Bronchial epithelial cell (primary cell): Measurements from ENCODE around the gene ARHGAP4. TPM values are rescaled to one million over a fixed set of nuclear protein-coding genes. Genes with fewer than 3 reads are reported as not detected.

Experiments
- DNase-seq: peaks from one replicate; pipeline ENCODE4 v3.0.0-alpha.2; 2010; ENCODE audit warnings: low read depth
- FAIRE-seq: peaks from 2 replicates; lab custom pipeline; 2011; peaks lifted over from hg19 to GRCh38; lab: Jason Lieb, UNC
- H3K27me3 ChIP-seq: 2 replicates; pipeline ENCODE4 v1.5.1; 2011; ENCODE audit warnings: low read length; ENCODE audit not compliant: control insufficient read depth, insufficient read depth
- H3K36me3 ChIP-seq: 2 replicates; pipeline ENCODE4 v1.5.1; 2011; ENCODE audit warnings: low read length; ENCODE audit not compliant: control insufficient read depth, insufficient read depth
- H3K4me3 ChIP-seq: 2 replicates; pipeline ENCODE4 v1.5.1; 2011; ENCODE audit warnings: mild to moderate bottlenecking, low read depth, low read length, control low read depth
- total RNA-seq: library from RNA; depleted of rRNA; stranded (reverse); fragments of >200 nt; gene quantifications from 2 replicates; pipeline ENCODE4 v1.2.1, GENCODE V29; 2014
- TF ChIP-seq, protein P1 (sequence below): IDR thresholded peaks from 2 replicates; pipeline ENCODE4 v1.5.1; 2011; ENCODE audit warnings: mild to moderate bottlenecking, moderate library complexity, low read length, control low read depth, inconsistent platforms; ENCODE audit not compliant: insufficient read depth, severe bottlenecking

ARHGAP4 gene
- total RNA-seq, 1 donor from 2014 or later = 0.79 TPM

DNA sequence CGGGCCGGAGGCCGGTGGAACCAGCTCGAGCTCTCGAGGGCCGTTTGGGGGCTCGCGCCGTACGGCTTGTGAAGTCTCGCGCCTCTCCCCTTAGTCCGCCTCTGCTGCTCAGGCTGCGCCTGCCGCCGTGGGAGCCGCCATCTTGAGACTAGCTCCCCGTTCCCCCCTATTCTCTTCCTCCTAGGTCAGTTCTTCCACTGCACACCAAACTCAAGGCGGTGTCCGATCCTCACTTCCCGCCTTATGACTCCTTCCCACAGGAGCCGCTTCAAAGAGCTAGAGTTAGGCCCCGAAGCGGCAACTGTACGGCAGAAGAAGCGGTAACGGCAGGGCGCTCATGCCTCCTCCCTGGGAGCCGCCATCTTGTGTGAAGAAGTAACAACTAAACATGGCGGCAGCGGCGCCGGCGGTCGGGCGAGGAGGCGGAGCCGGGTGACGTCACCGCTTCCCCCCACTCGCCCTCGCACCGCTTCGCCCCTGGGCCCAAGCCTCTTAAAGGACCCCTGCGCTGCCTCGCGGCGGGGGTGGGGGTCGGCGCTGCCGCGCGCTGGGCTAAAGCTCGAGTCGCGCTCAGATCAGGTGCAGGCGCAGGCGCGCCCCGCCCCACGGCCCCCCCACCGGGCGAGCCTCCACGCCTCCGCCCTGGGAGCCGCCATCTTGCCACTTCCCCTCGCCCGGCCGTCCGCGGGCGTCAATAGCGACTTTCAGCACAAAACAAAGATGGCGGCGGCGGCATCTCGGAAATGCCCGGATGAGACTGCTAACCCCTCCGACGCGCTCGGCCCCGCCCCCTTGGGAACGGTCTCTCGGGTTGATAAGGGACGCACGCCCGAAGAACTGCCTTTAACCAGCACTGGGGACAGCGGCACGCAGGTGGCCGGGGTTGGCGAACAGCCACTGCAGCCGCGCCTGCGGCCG, 45.6 kb upstream of the ARHGAP4 start, which contains the start of gene HCFC1:
Gene HCFC1, minus strand, starts transcription at position 369 of the 918 bp plus-strand sequence. CDS start 978 bp downstream, outside the sequence.
- FAIRE-seq (no peak), DNase-seq (peak; percentile 57)
- TF ChIP-seq, protein P1, sequence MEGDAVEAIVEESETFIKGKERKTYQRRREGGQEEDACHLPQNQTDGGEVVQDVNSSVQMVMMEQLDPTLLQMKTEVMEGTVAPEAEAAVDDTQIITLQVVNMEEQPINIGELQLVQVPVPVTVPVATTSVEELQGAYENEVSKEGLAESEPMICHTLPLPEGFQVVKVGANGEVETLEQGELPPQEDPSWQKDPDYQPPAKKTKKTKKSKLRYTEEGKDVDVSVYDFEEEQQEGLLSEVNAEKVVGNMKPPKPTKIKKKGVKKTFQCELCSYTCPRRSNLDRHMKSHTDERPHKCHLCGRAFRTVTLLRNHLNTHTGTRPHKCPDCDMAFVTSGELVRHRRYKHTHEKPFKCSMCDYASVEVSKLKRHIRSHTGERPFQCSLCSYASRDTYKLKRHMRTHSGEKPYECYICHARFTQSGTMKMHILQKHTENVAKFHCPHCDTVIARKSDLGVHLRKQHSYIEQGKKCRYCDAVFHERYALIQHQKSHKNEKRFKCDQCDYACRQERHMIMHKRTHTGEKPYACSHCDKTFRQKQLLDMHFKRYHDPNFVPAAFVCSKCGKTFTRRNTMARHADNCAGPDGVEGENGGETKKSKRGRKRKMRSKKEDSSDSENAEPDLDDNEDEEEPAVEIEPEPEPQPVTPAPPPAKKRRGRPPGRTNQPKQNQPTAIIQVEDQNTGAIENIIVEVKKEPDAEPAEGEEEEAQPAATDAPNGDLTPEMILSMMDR = no peak
- Histone ChIP-seq H3K36me3 (peaks cover 2% of the 10 kb centered on the region), H3K27me3 (no peaks in the 10 kb centered on the region), H3K4me3 (peak within 1 kb of the TSS; percentile 80)

DNA sequence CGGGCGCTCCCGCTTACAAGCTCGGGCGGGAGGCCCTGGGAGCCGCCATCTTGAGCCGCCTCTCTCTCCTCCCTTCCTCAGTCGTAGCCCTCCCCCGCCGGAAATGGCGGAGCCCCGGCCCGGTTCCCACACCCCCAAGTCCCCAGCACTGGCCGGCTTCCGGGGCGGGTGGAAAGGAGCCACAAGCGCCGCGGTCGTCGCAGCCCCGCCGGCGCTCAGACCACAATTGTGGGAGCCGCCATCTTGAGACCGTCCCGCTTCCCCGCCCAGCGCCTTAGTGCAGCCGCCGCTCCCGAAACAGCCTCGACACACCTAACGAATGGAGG, 45.0 kb upstream of the ARHGAP4 start:
- no peaks in the 10 kb centered on the region for H3K27me3 ChIP-seq
- DNase-seq (peak; percentile 64), FAIRE-seq (no peak)

DNA sequence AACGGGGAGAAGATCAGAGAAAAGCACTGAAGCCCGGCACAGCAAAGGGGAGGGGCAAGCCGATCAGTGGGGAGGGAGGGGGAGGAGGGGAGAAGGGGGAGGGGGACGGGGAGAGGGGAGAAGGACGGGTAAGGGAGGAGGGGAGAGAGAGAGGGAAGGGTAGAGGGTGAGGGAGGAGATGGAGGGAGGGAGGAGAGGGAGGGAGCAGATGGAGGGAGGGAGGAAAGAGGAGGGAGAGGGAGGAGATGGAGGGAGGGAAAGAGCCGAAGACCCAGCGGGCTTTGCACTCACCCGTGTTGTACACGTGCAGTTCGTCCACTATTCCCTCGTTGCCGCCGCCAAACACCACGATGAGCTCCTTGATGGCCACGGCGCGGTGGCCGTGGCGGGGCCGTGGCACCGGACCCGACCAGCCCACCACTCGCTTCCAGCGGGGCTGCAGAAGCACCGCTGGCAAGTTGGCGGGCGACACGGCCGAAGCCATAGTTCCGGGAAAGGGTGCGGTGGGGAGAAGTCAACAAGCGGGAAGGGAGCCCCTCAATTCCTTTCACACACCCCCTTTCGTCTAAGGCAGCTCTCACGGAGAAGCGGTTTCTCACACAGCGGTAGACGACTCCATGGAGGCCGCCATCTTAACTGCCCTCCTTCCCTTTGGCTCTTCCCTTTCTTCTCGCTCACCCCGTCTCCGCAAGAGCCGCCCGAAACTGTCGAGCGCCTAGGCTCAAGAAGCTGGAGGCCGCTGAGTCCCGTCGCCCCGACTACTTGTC, 44.5 kb upstream of the ARHGAP4 start:
- no peak for DNase-seq
- Histone ChIP-seq H3K4me3 (peak overlapping the region; percentile 80), H3K36me3 (peaks cover 2% of the 10 kb centered on the region), H3K27me3 (no peaks in the 10 kb centered on the region)
- FAIRE-seq = no peak
- TF ChIP-seq, protein P1 = no peak

More for the DNA sequence above, 45.0 kb upstream of the ARHGAP4 start:
- H3K4me3 ChIP-seq = peak overlapping the region; percentile 80
- H3K36me3 ChIP-seq = peaks cover 2% of the 10 kb centered on the region
- TF ChIP-seq, protein P1 = no peak

DNA sequence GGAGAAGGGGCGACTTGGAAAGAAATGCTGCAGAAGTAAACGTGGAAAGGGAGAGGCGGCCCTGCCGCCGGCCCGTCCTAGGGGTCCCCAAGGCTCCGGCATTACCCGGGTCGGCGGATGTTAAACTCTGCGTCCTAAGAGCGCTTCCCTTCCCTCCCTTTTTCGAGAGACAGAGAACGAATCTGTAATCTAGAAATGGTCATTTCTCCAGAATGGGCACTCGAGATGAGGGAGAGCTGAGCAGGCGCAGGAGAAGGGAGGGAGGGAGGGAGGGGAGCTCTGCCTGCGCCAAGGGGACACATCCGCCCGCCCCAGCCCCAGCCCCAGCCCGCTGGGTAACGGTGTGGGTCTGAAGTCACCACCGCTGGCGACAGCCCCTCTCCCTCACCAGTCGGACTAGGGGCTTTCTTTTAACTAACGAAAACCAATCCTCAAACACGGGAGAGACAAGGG, 43.9 kb upstream of the ARHGAP4 start:
- no peaks in the 10 kb centered on the region for H3K27me3 ChIP-seq
- no peak for DNase-seq
- TF ChIP-seq, protein P1 = no peak
- peak overlapping the region; percentile 80 for H3K4me3 ChIP-seq
- FAIRE-seq = no peak
- H3K36me3 ChIP-seq = peaks cover 2% of the 10 kb centered on the region

DNA sequence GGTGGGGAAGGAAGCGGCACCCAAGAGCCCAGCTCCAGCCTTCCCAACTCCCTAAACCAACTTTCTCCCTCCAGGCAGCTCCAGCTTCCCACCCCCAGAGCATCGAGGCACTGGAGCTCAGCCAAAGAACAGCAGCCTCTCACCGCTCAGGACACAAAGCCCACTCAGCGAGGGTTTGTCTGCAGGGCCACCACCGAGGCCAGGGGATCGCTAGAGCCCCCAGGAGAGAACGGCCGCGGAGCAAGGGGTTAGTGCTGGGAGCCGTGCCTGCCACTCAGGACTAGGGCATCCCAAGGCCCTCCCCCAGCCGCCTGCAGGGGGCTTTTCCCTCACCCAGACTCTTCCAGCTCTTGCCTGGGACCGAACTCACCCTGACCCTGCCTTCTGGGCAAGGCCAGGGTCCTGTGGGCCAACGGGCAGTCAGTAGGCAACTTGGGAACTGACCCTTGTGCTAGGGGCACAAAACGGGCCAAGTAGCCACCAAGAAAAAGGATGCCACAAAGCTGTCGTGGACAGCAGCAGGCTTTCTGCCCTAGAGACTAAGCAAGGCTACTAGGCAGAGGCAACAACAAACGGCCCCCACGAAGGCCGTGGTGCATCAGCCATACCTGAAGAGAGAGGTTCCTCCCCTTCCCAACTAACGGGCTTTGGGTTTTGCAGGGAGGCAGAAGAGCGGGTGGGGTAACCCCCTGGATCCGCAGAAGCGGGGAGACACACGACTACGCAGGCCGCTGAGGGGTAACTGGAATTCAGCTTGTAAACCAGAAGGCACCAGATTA, 43.2 kb upstream of the ARHGAP4 start:
- H3K4me3 ChIP-seq = peak overlapping the region; percentile 80
- no peaks in the 10 kb centered on the region for H3K27me3 ChIP-seq
- no peak for FAIRE-seq
- H3K36me3 ChIP-seq = peaks cover 2% of the 10 kb centered on the region
- TF ChIP-seq, protein P1 = no peak
- DNase-seq = no peak
